IMR-90 (cell line): ENCODE data around the gene DUSP7. TPM values are rescaled to one million over a fixed set of nuclear protein-coding genes. Genes with fewer than 3 reads are reported as not detected.

ENCODE experiments used
- ATAC-seq: fragments of 200-7000 bp; cut with Tn5 transposase; 2 replicates; pipeline ENCODE4 v1.9.1; 2020; ENCODE audit warnings: low read depth, mild to moderate bottlenecking, moderate library complexity
- BruUV-seq: library from RNA; stranded (reverse); fragments of 400-500 nt; replicated peaks from 2 replicates; lab custom pipeline; 2021; lab: Mats Ljungman, UMichigan
- CTCF ChIA-PET: fragments of 300-600 bp; formaldehyde crosslinking; extraction: SDS; loops from one replicate; lab custom pipeline; 2021; ENCODE audit warnings: antibody characterized with exemption; lab: Yijun Ruan, JAX
- POLR2A ChIA-PET: fragments of 300-600 bp; sonication (Branson Sonifier 250); formaldehyde crosslinking; loops from one replicate; lab custom pipeline; 2022; ENCODE audit warnings: antibody characterized with exemption; ENCODE audit not compliant: unreplicated experiment; lab: Charles Lee
- DNase-seq: peaks from one replicate; pipeline ENCODE4 v3.0.0; 2013
- H2AFZ ChIP-seq: replicated peaks from 2 replicates; pipeline ENCODE3; 2013; ENCODE audit warnings: low read length, mild to moderate bottlenecking; ENCODE audit not compliant: poor library complexity
- H2AK5ac ChIP-seq: 2 replicates; pipeline ENCODE4 v1.6.1; 2013; ENCODE audit warnings: low read depth, low read length, inconsistent platforms
- H2AK9ac ChIP-seq: replicated peaks from 2 replicates; pipeline ENCODE3; 2013; ENCODE audit warnings: mild to moderate bottlenecking, low read depth, low read length, moderate library complexity; ENCODE audit not compliant: poor library complexity
- H2BK120ac ChIP-seq: 2 replicates; pipeline ENCODE4 v1.6.1; 2013; ENCODE audit warnings: low read depth, low read length, inconsistent platforms
- H2BK15ac ChIP-seq: 3 replicates; pipeline ENCODE4 v1.6.1; 2013; ENCODE audit warnings: low read depth, low read length, inconsistent platforms
- H2BK20ac ChIP-seq: 2 replicates; pipeline ENCODE4 v1.6.1; 2013; ENCODE audit warnings: low read depth, mild to moderate bottlenecking, inconsistent platforms, low read length, moderate library complexity
- H2BK5ac ChIP-seq: 2 replicates; pipeline ENCODE4 v1.6.1; 2013; ENCODE audit warnings: mild to moderate bottlenecking, low read depth, low read length, inconsistent platforms; ENCODE audit not compliant: poor library complexity, severe bottlenecking
- H3K14ac ChIP-seq: replicated peaks from 2 replicates; pipeline ENCODE4 v1.6.1; 2013; ENCODE audit warnings: low read depth, low read length, inconsistent platforms
- H3K18ac ChIP-seq: 2 replicates; pipeline ENCODE4 v1.6.1; 2013; ENCODE audit warnings: low read depth, low read length, control low read depth
- H3K23ac ChIP-seq: 2 replicates; pipeline ENCODE4 v1.6.1; 2013; ENCODE audit warnings: low read depth, low read length, inconsistent platforms
- H3K27ac ChIP-seq: 2 replicates; pipeline ENCODE4 v1.5.1; 2013; ENCODE audit warnings: mild to moderate bottlenecking, control low read depth, low read length; ENCODE audit not compliant: insufficient read depth
- H3K27me3 ChIP-seq: 2 replicates; pipeline ENCODE4 v1.6.1; 2013; ENCODE audit warnings: low read length; ENCODE audit not compliant: control insufficient read depth, insufficient read depth
- H3K36me3 ChIP-seq: 2 replicates; pipeline ENCODE4 v1.6.1; 2013; ENCODE audit warnings: low read length, mixed read lengths; ENCODE audit not compliant: control insufficient read depth, insufficient read depth
- H3K4ac ChIP-seq: 2 replicates; pipeline ENCODE4 v1.6.1; 2013; ENCODE audit warnings: low read depth, low read length, inconsistent platforms
- H3K4me1 ChIP-seq: 2 replicates; pipeline ENCODE4 v1.6.1; 2013; ENCODE audit warnings: low read length, mixed read lengths; ENCODE audit not compliant: control insufficient read depth, insufficient read depth
- H3K4me2 ChIP-seq: 2 replicates; pipeline ENCODE4 v1.6.1; 2013; ENCODE audit warnings: low read depth, mild to moderate bottlenecking, control low read depth, low read length, moderate library complexity
- H3K4me3 ChIP-seq: 2 replicates; pipeline ENCODE4 v1.5.1; 2013; ENCODE audit warnings: low read depth, mild to moderate bottlenecking, control low read depth, low read length, moderate library complexity; ENCODE audit not compliant: insufficient read depth
- H3K56ac ChIP-seq: 2 replicates; pipeline ENCODE4 v1.6.1; 2013; ENCODE audit warnings: low read length, inconsistent platforms; ENCODE audit not compliant: insufficient read depth; ENCODE audit errors: extremely low read depth
- H3K79me1 ChIP-seq, 2 experiments: 2 replicates each; pipeline ENCODE4 v1.6.1; 2013; ENCODE audit warnings: low read length in 2 of 2, inconsistent platforms in 1 of 2, low read depth in 1 of 2
- H3K9ac ChIP-seq: 2 replicates; pipeline ENCODE4 v1.6.1; 2013; ENCODE audit warnings: low read depth, low read length, control low read depth
- H3K9me1 ChIP-seq: 2 replicates; pipeline ENCODE4 v1.6.1; 2013; ENCODE audit warnings: low read length, inconsistent platforms; ENCODE audit not compliant: insufficient read depth
- H3K9me3 ChIP-seq: 2 replicates; pipeline ENCODE4 v1.6.1; 2013; ENCODE audit warnings: low read length; ENCODE audit not compliant: control insufficient read depth, insufficient read depth
- H4K20me1 ChIP-seq: 2 replicates; pipeline ENCODE4 v1.6.1; 2013; ENCODE audit warnings: low read length, inconsistent platforms; ENCODE audit not compliant: insufficient read depth
- H4K5ac ChIP-seq: 2 replicates; pipeline ENCODE4 v1.6.1; 2013; ENCODE audit warnings: mild to moderate bottlenecking, low read depth, low read length, control low read depth
- H4K8ac ChIP-seq, 2 experiments: 2 replicates each; pipeline ENCODE4 v1.6.1; 2013; ENCODE audit warnings: low read depth in 2 of 2, low read length in 2 of 2, control low read depth in 1 of 2, inconsistent platforms in 1 of 2
- H4K91ac ChIP-seq: 2 replicates; pipeline ENCODE4 v1.6.1; 2013; ENCODE audit warnings: low read depth, low read length, inconsistent platforms; ENCODE audit not compliant: insufficient read depth
- CEBPB ChIP-seq: IDR thresholded peaks from 2 replicates; pipeline ENCODE4 v1.6.1; 2012; ENCODE audit warnings: low read depth, low read length, improper control_type of control experiment
- CHD1 ChIP-seq: IDR thresholded peaks from 2 replicates; pipeline ENCODE4 v1.6.1; 2012; ENCODE audit warnings: low read depth, low read length, improper control_type of control experiment
- CTCF ChIP-seq: conservative IDR thresholded peaks from 2 replicates; pipeline ENCODE4 v1.5.1; 2012; ENCODE audit warnings: mild to moderate bottlenecking, low read depth, low read length, improper control_type of control experiment
- ELK1 ChIP-seq: fragments of 150-350 bp; IDR thresholded peaks from 2 replicates; pipeline ENCODE4 v1.6.1; 2016; ENCODE audit warnings: low read depth, mild to moderate bottlenecking, low read length, moderate library complexity, borderline replicate concordance
- MXI1 ChIP-seq: IDR thresholded peaks from 2 replicates; pipeline ENCODE4 v1.6.1; 2012; ENCODE audit warnings: low read depth, mild to moderate bottlenecking, low read length, moderate library complexity, borderline replicate concordance
- POLR2A ChIP-seq: IDR thresholded peaks from 2 replicates; pipeline ENCODE4 v1.6.1; 2012; ENCODE audit warnings: mild to moderate bottlenecking, low read depth, low read length
- RFX5 ChIP-seq: IDR thresholded peaks from 2 replicates; pipeline ENCODE4 v1.8.0; 2012; ENCODE audit warnings: low read depth, mild to moderate bottlenecking, low read length, moderate library complexity
- USF2 ChIP-seq: fragments of 150-350 bp; IDR thresholded peaks from 2 replicates; pipeline ENCODE4 v1.6.1; 2017; ENCODE audit warnings: mild to moderate bottlenecking, antibody characterized with exemption, low read length, low read depth
- WGBS, 2 experiments: methylation state at CpG; one replicate each; pipeline versions ENCODE4 v1.1.5 to v1.1.7; 2013; ENCODE audit warnings: missing lambda C conversion rate in 2 of 2; ENCODE audit not compliant: insufficient read length in 1 of 2; ENCODE audit errors: extremely low coverage in 2 of 2; 5-methylcytosine and 5-hydroxymethylcytosine counted together
- dilution Hi-C: fragments of 300-500 bp; cut with HindIII; formaldehyde crosslinking; loops from one replicate; pipeline ENCODE4 v1.14.3; 2018; ENCODE audit warnings: low sequenced_read_pairs; ENCODE audit not compliant: unreplicated experiment
- in situ Hi-C: fragments of 300-500 bp; cut with MboI; formaldehyde crosslinking; loops from 3 replicates; pipeline ENCODE4 v1.14.3; 2019; ENCODE audit warnings: low sequenced_read_pairs, inconsistent platforms, mixed read lengths
- intact Hi-C: fragments of 100-400 bp; cut with micrococcal nuclease; formaldehyde crosslinking; loops from 2 replicates; pipeline ENCODE4 v1.10.0; 2022
- polyA plus RNA-seq, 3 experiments: library from polyadenylated mRNA; depleted of rRNA; stranded (reverse); fragments of >200 nt; gene quantifications; 2 replicates each; pipeline ENCODE4 v1.2.3, GENCODE V29; 2012; ENCODE audit warnings: low replicate concordance in 1 of 3
- total RNA-seq: library from RNA; depleted of rRNA; stranded (reverse); fragments of >200 nt; gene quantifications from 2 replicates; pipeline ENCODE4 v1.2.3, GENCODE V29; 2012

The DUSP7 gene
- total and polyA plus RNA-seq, 2 of the 4 experiments (the other 2 are of a cell fraction): 9.3 to 24.0 TPM

- H2AK9ac ChIP-seq: no peak overlapping the region
- H3K9me1 ChIP-seq: peaks cover 3% of the 10 kb centered on the region; the same call in 1 of the 2 replicates
- ATAC-seq: no peak
- no peak overlapping the region for H3K4me2 ChIP-seq
- no peak overlapping the region for H3K23ac ChIP-seq
- H3K4ac ChIP-seq: no peak overlapping the region
- DNase-seq: no peak
- TF ChIP-seq CEBPB (no peak), USF2 (no peak), ELK1 (no peak), CTCF (no peak), POLR2A (no peak), MXI1 (no peak), CHD1 (no peak), RFX5 (no peak)
- POLR2A ChIA-PET: no interaction called here
- H3K4me3 ChIP-seq: no peak overlapping the region
- intact Hi-C loops: no loop called here
- H2BK15ac ChIP-seq: no peak overlapping the region
- BruUV-seq: no TSS peak
- H2AK5ac ChIP-seq: no peak overlapping the region
- no peak overlapping the region for H2AFZ ChIP-seq
- H4K20me1 ChIP-seq: no peaks in the 10 kb centered on the region
- no peak overlapping the region for H4K8ac ChIP-seq
- no peak overlapping the region for H3K14ac ChIP-seq
- H2BK20ac ChIP-seq: no peak overlapping the region
- no peak overlapping the region for H3K18ac ChIP-seq
- no peaks in the 10 kb centered on the region for H3K9me3 ChIP-seq
- no peak overlapping the region for H3K56ac ChIP-seq
- H2BK5ac ChIP-seq: no peak overlapping the region
- H3K27me3 ChIP-seq: no peaks in the 10 kb centered on the region
- peaks cover 3% of the 10 kb centered on the region; the same call in 1 of the 2 replicates for H3K4me1 ChIP-seq
- no peak overlapping the region for H2BK120ac ChIP-seq
- WGBS, 2 experiments: 77% methylated on average over 11 of the region's 21 CpGs; no CpG with 5 or more reads in 1 of the 2 experiments
- H3K9ac ChIP-seq: no peak overlapping the region
- CTCF ChIA-PET: no interaction called here
- H3K27ac ChIP-seq: no peak overlapping the region
- in situ Hi-C loops: no loop called here
- H3K36me3 ChIP-seq: no peaks in the 10 kb centered on the region
- H4K5ac ChIP-seq: no peak overlapping the region
- H4K91ac ChIP-seq: no peak overlapping the region
- no peaks in the 10 kb centered on the region for H3K79me1 ChIP-seq
- dilution Hi-C loops: no loop called here
Measured at GRCh38 chr3:52080830-52081719, 24.7 kb upstream of the DUSP7 start.
